D721Med (cell line): ENCODE results near the gene HYOU1.

ENCODE experiments used
- DNase-seq: peaks from one replicate; pipeline ENCODE4 v3.0.0; 2011; ENCODE audit warnings: low spot score; ENCODE audit not compliant: insufficient read length
- FAIRE-seq: peaks from 2 replicates; lab custom pipeline; 2011; peaks lifted over from hg19 to GRCh38; lab: Jason Lieb, UNC
- CTCF ChIP-seq: IDR thresholded peaks from 2 replicates; pipeline ENCODE4 v1.5.1; 2012; ENCODE audit warnings: mild to moderate bottlenecking, control low read depth; ENCODE audit not compliant: insufficient read depth; ENCODE audit errors: missing control alignments

Gene HYOU1

GRCh38 chr11:119091966-119092879 is 35.2 kb upstream of the HYOU1 start:
- no peak for DNase-seq
- FAIRE-seq, result no peak
- TF ChIP-seq CTCF, result no peak

GRCh38 chr11:119091178-119091577 is 34.2 kb upstream of the HYOU1 start:
- FAIRE-seq (no peak), DNase-seq (no peak)
- no peak for TF ChIP-seq CTCF

- FAIRE-seq (no peak), DNase-seq (no peak)
- no peak for TF ChIP-seq CTCF
Observed at GRCh38 chr11:119089319-119089718, 32.3 kb upstream of the HYOU1 start.

GRCh38 chr11:119088406-119088805 is 31.4 kb upstream of the HYOU1 start:
- no peak for DNase-seq
- no peak for TF ChIP-seq CTCF
- no peak for FAIRE-seq

GRCh38 chr11:119087747-119088241 is 30.8 kb upstream of the HYOU1 start:
- no peak for DNase-seq
- FAIRE-seq, result no peak
- TF ChIP-seq CTCF, result no peak

- DNase-seq (no peak), FAIRE-seq (no peak)
- TF ChIP-seq CTCF, result no peak
Observed at GRCh38 chr11:119087123-119087522, 30.1 kb upstream of the HYOU1 start.

- no peak for TF ChIP-seq CTCF
- no peak for DNase-seq
- FAIRE-seq, result no peak
Observed at GRCh38 chr11:119085437-119085847, 28.4 kb upstream of the HYOU1 start.
